Sciatic nerve (tissue), 2 donors: ENCODE results near the gene MACROD2. TPM values are rescaled to one million over a fixed set of nuclear protein-coding genes. Genes with fewer than 3 reads are reported as not detected.
"Not testable (repeated sequence)": the region's sequence is repeated elsewhere in the genome, so short reads cannot be mapped to it uniquely, and the experiment has no call there.

Experiments
- ATAC-seq: fragments of 200-7000 bp; cut with Tn5 transposase; one replicate; pipeline ENCODE4 v1.9.1; 2020; ENCODE audit warnings: mild to moderate bottlenecking, moderate library complexity
- DNase-seq: peaks from one replicate; pipeline ENCODE4 v3.0.0-alpha.2; 2020; ENCODE audit warnings: low spot score
- intact Hi-C: fragments of 100-400 bp; cut with DNase I; formaldehyde crosslinking; loops from one replicate; pipeline ENCODE4 v1.14.2; 2022
- total RNA-seq: library from RNA; stranded (reverse); fragmentation: NEBNext Ultra II Directional; extraction: Animal tissue kit (Norgen Biotek cat#: 25700); gene quantifications from one replicate; pipeline ENCODE4 v1.2.1, GENCODE V29; 2021
- donor health status: DM: no; HTN: no; CAD: no.
- donor health status: DM: no; HTN: no; CAD: no.

The MACROD2 gene
- total RNA-seq, 1 donor from 2014 or later, result 13.8 TPM

- DNase-seq, result no peak
- ATAC-seq, result no peak
- intact Hi-C loops, result no loop called here
These were observed 1200.1 kb downstream of the MACROD2 start for GRCh38 chr20:15195378-15195777.

GRCh38 chr20:15196547-15197255, 1201.4 kb downstream of the MACROD2 start:
- intact Hi-C loops, result no loop called here
- DNase-seq (no peak), ATAC-seq (no peak)

DNA sequence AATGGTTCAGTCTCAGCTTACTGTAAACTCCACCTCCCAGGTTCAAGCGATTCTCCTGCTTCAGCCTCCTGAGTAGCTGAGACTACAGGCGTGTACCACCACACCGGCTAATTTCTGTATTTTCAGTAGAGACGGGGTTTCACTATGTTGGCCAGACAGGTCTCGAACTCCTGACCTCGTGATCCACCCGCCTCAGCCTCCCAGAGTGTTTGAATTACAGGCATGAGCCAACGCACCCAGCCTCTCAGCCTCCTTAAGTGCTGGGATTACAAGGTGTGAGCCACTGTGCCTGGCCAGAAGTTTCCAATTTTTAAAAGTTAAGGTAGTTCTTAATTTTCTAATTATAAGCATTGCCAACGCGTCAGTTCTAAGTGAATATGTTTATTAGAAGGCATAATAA, 1202.7 kb downstream of the MACROD2 start:
- DNase-seq, ATAC-seq, intact Hi-C loops: not testable (repeated sequence)

GRCh38 chr20:15199698-15200097, 1204.4 kb downstream of the MACROD2 start:
- intact Hi-C loops, result no loop called here
- no peak for ATAC-seq
- no peak for DNase-seq

DNA sequence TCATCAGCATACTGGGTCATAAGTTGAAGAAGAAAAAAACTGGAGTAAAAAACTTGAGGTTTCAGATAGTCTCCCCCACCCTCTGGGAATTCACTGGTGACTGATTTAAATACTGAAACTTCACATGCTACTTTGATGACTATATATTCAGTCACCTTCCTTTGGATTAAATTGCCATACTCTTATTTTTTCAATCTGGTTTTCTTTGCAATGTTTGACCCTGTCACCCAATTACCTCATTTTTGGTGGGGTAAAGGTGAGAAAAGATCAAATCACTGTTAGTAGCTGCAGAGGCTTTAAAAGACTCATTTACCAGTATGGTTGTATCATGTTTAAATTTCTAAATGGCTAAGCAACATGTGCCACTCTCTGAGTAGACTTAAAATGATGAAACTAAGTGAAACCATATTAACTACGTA, 1204.8 kb downstream of the MACROD2 start:
- no peak for ATAC-seq
- intact Hi-C loops, result no loop called here

DNA sequence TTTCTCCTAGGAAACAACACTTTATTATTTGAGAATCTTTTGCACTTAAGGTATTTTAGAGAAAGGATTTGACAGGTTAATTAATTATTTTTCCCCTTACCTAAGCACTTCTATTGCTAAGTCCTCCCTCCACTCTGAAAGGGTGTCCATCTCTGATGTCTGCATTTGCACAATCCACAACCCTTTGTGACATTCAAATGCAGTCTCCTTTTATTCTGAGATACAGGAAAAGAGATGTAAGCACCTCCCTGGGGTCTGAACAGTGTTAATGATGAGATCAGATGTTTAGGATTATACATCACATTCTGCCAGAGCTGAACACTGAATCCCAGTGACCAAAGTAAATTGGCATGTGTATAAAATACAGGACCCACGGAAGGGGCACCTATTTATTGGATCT, 1206.3 kb downstream of the MACROD2 start:
- intact Hi-C loops, result no loop called here
- ATAC-seq, result no peak
- DNase-seq, result no peak

More for the DNA sequence above, 1204.8 kb downstream of the MACROD2 start:
- no peak for DNase-seq

GRCh38 chr20:15204234-15204633, 1208.9 kb downstream of the MACROD2 start:
- DNase-seq, result no peak
- intact Hi-C loops, result no loop called here
- no peak for ATAC-seq

GRCh38 chr20:15205028-15205427, 1209.7 kb downstream of the MACROD2 start:
- no peak for ATAC-seq
- intact Hi-C loops, result no loop called here
- no peak for DNase-seq

DNA sequence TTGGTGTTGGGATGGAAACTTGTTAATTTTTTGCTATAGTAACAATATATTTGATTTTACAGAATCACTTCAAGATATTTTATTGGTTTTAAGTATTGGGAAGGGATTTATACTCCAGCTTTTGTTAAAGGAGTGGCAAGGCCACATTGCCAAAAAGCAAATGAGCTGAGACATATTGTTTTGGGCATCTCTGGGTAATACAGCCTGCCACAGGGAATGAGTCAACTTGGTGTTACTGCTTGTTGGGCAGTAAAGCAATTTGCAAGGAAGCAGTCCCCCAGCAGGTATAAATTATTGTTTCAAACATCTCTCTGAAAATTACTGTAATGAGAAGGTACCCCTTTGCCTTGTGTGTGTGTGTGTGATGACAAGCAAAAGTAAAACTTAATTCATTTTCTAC, 1210.4 kb downstream of the MACROD2 start:
- intact Hi-C loops, result no loop called here

GRCh38 chr20:15209537-15209936, 1214.2 kb downstream of the MACROD2 start:
- DNase-seq, result no peak
- no peak for ATAC-seq
- intact Hi-C loops, result no loop called here

More for the DNA sequence above, 1210.4 kb downstream of the MACROD2 start:
- ATAC-seq (no peak), DNase-seq (no peak)

DNA sequence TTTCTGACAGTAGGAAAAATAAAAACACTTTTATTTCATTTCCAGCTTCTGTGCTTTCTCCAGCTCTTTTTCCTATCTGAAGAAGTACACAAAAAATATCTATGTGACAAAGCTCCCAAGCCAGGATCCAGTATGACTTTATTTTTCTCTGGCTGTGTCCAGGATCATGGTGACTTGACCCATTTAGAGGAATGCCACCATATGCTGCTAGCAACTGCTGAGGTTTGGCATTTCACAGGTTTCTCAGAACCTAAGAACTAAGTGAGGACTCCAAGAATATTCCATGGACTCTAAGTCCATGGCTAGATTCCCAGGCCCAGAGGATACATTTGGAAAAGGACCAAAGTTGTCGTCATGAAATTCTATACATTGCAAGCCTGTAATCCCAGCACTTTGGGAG, 1218.7 kb downstream of the MACROD2 start:
- DNase-seq, result no peak
- intact Hi-C loops, result no loop called here
- ATAC-seq, result no peak

- ATAC-seq, result no peak
- no peak for DNase-seq
- intact Hi-C loops, result no loop called here
These were observed 1224.8 kb downstream of the MACROD2 start for GRCh38 chr20:15220009-15220656.

DNA sequence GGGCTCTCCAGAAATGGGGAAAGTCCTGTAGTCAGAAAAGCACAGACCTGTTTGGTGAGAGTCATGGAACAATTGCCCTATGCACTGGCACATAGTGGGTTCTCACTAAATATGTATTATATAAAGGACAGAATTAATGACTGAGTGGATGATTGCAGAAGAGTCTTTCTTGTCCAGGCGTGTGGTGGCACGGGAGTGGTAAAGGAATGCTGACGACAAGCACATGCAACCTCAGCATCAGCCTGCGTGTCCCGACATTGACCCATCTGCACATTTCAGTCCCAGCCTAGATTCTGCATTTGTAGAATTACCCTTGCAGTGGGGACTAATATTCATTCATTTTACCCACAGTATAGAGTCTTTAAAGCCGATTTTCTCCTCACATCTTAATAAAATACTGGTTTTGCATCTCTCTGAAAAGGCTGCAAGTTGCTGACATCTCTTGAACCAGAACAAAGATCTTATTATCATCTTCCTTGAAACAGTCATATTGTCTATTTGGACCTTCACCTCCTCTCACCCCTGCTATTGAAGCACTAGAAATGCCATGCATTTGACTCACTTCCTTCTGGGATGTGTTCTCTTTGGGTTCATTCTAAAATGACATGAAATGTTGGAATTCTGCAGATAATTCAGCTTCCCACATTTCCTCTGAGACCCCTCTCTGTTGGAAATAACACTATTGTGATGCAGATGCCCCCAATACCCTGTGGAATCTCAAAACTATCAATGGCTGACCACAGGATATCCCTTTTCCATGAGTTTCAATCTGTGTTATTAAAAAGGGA, 1225.7 kb downstream of the MACROD2 start:
- intact Hi-C loops, result no loop called here

DNA sequence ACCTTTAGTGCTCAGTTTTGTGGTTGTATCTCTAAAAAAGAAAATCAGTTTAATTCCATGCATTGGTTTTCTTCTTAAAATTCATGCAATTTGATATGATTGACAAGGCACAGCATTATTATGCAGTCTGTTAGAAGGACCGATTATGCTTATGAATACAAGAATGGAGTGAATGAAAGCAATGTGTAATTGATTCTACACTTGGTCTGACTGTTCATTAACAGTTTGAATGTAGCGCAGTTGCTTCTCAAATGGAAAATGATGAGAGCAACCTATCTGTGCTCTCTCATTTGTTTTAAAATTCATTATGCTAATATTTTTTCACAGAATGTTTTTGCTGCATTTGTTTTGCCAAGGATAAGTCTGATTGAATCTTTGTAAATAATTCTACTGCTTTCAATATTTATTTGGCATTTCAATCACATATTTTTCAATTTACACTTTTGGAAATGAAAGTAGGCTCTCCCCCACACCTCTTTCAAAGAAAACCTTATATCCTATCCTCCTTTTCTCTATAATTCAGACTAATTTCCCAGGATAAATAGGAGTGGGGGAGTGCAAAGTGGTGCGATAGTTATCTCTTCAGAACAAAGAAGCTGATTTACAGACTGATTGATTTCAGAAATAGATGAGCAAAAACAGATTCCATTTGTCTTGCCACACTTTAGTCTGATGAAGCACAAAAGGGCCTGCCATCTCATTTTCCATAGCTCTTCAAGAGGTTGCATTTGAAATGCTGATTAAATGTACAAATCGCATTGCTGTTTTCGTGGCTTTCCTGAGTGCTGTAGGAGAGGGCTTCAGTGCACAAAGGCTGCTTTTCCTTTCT, 1227.4 kb downstream of the MACROD2 start:
- ATAC-seq (no peak), DNase-seq (no peak)
- intact Hi-C loops, result no loop called here

More for the DNA sequence above, 1225.7 kb downstream of the MACROD2 start:
- DNase-seq (no peak), ATAC-seq (peak; percentile 50)

GRCh38 chr20:15224199-15224598, 1228.9 kb downstream of the MACROD2 start:
- no peak for ATAC-seq
- intact Hi-C loops, result no loop called here
- DNase-seq, result no peak

DNA sequence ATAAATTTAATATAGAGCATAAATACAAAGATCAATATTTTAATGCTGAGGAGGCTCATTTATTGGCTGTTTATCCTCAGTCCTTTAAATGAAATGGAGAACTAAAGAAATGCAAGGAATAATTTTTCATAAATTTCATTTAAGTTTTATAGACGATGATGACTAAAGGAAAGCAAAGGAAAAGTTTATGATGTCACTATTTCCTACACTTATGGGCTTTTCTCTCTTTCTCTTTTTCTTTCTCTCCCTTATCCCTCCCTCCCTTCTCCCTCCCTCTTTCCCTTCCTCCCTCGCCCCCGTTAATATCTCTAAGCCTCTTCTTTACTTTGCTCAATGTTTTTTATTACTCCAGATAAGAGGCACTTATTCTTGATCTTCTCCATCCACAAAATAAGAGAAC, 1231.8 kb downstream of the MACROD2 start:
- ATAC-seq (no peak), DNase-seq (no peak)
- intact Hi-C loops, result no loop called here

GRCh38 chr20:15232243-15232642, 1236.9 kb downstream of the MACROD2 start:
- intact Hi-C loops, result no loop called here
- DNase-seq, result no peak
- ATAC-seq, result no peak

DNA sequence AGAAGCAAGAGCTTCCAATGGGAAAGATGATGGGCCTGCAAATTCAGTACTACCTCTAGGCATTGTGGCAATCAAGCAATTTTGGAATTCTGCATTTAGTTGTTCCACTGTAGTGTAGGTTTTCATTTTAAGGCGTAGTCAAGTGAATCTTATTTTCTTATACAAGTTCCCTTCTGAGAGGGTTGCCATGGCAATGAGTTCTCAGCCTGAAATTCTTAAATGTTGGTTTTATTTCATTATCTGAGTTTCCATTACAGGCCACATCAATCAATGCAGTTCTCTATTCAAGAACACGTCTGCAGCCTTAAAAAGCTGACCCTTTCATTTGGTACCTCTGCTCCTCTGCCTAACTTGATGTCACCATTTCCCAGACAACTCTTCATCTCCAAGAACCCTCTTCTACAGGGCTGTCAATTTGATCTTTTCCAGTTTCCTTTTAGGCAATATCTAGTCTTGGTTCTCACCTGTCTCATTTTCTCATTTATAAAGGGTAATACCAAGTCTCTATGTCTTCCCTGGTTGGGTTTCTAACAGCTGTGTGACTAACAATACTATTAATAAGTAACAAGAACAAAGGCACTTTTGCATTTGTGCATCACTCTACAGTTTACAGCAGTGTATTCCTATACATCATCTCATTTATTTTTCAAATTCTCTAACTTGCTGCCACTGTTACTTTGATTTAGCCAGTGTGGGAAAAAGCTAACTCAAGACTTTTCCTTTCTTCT, 1240.3 kb downstream of the MACROD2 start:
- ATAC-seq (no peak), DNase-seq (no peak)
- intact Hi-C loops, result no loop called here
